OCI-LY1 (cell line): ENCODE results near the gene PCBP3.

Source experiments
- EZH2 ChIP-seq: fragments of 200-600 bp; sonication (generic), shearing (Covaris generic); IDR thresholded peaks from 2 replicates; pipeline ENCODE4 v1.8.0; 2017; ENCODE audit warnings: borderline replicate concordance, mixed run types, mild to moderate bottlenecking, antibody characterized with exemption, low read length, moderate library complexity, mixed read lengths
- TF ChIP-seq, protein P1 (sequence below): fragments of 200-600 bp; sonication (generic), shearing (Covaris generic); IDR thresholded peaks from 2 replicates; pipeline ENCODE4 v1.5.1; 2017; ENCODE audit warnings: mild to moderate bottlenecking, antibody characterized with exemption, low read length, moderate library complexity, mixed read lengths

DNA sequence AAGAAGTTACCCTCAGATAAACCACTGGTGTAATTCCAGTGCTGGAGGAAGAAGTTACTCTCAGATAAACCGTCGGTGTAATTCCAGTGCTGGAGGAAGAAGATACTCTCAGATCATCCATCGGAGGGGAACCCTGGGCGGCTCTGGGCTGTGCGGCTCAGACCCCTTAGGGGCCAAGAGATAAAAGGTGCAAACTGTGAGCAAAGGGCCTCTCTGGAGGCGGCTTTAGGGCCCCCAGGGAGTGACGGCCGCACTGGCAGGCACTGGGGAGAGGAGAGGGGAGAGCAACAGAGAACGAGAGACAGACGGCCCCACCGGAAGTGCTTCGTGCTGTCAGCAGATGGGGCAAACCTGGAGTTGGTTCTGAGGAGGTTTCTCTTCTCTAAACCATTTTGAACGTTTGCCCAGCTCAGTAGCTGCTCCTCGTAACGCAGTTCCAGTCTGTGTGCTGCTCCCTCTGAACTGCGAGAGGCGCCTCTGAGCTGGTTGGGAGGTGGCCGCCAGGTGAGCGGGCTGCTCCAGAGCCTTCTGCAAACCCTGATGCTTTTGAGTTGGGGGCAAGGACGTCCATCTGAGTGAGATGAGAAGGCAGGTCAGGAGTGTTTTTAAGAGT lies 275.4 kb downstream of the PCBP3 start:
- TF ChIP-seq, protein P1, sequence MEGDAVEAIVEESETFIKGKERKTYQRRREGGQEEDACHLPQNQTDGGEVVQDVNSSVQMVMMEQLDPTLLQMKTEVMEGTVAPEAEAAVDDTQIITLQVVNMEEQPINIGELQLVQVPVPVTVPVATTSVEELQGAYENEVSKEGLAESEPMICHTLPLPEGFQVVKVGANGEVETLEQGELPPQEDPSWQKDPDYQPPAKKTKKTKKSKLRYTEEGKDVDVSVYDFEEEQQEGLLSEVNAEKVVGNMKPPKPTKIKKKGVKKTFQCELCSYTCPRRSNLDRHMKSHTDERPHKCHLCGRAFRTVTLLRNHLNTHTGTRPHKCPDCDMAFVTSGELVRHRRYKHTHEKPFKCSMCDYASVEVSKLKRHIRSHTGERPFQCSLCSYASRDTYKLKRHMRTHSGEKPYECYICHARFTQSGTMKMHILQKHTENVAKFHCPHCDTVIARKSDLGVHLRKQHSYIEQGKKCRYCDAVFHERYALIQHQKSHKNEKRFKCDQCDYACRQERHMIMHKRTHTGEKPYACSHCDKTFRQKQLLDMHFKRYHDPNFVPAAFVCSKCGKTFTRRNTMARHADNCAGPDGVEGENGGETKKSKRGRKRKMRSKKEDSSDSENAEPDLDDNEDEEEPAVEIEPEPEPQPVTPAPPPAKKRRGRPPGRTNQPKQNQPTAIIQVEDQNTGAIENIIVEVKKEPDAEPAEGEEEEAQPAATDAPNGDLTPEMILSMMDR, result no peak
- no peak for TF ChIP-seq EZH2
